Spinal cord (tissue), 10 donors: ENCODE data around the gene KLHL28. TPM values are rescaled to one million over a fixed set of nuclear protein-coding genes. Genes with fewer than 3 reads are reported as not detected.

Experiments
- DNase-seq, 6 donors: peaks; one replicate each; pipeline versions ENCODE4 v3.0.0 to v3.0.0-alpha.2; 2013 to 2015; ENCODE audit warnings: low spot score in 6 of 6, low read depth in 4 of 6
- H3K27ac ChIP-seq: one replicate; pipeline ENCODE4 v1.5.1; 2013; ENCODE audit warnings: low read depth, low read length, control low read depth
- H3K27me3 ChIP-seq: one replicate; pipeline ENCODE4 v1.6.1; 2013; ENCODE audit warnings: low read length; ENCODE audit not compliant: control insufficient read depth, insufficient read depth
- H3K36me3 ChIP-seq: one replicate; pipeline ENCODE4 v1.6.1; 2013; ENCODE audit warnings: low read length; ENCODE audit not compliant: control insufficient read depth, insufficient read depth
- H3K4me1 ChIP-seq: one replicate; pipeline ENCODE4 v1.6.1; 2013; ENCODE audit warnings: low read length; ENCODE audit not compliant: control insufficient read depth, insufficient read depth
- H3K4me3 ChIP-seq: one replicate; pipeline ENCODE4 v1.5.1; 2013; ENCODE audit warnings: low read depth, low read length, control low read depth
- H3K9me3 ChIP-seq: one replicate; pipeline ENCODE4 v1.6.1; 2013; ENCODE audit warnings: low read length; ENCODE audit not compliant: control insufficient read depth, insufficient read depth
- WGBS: methylation state at CpG from one replicate; pipeline ENCODE4 v1.1.5; 2013; ENCODE audit warnings: missing lambda C conversion rate; ENCODE audit not compliant: insufficient coverage; 5-methylcytosine and 5-hydroxymethylcytosine counted together
- polyA plus RNA-seq, 2 donors: library from polyadenylated mRNA; unstranded; fragments of 120-200 nt; gene quantifications; one replicate each; pipeline ENCODE4 v1.2.1, GENCODE V29; 2013; ENCODE audit not compliant: insufficient read length in 2 of 2
- total RNA-seq, 2 donors: library from RNA; depleted of rRNA in 1 of 2; stranded (reverse); fragments of 120-200 nt in 1 of 2; fragments of >200 nt in 1 of 2; gene quantifications; one replicate each; pipeline versions ENCODE4 v1.2.3 to v1.2.4, GENCODE V29; 2013 to 2014
- donor health status: healthy.

Gene KLHL28
- total and polyA plus RNA-seq, 4 donors: 13.8 to 46.7 (median 21.5) TPM

DNA sequence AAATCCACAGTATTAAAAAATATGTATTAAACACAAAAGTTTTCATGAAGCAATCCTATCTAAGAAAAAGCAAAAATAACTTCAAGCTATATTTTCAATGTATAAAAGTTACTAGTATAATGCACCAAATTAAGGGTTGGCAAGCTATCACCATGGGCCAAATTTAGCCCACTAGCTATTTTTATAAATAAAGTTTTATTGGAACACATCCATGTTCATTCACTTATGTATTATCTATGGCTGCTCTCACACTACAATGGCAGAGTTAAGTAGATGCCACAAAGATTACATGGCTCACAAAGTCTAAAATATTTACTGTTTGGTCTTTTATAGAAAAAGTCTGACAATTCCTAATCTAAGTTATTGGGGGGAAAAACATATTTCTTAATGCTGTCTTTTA lies 17.6 kb downstream of the KLHL28 start:
- no peak overlapping the region for H3K4me3 ChIP-seq
- H3K36me3 ChIP-seq: peaks cover 16% of the 10 kb centered on the region
- no peak for DNase-seq
- no peaks in the 10 kb centered on the region for H3K9me3 ChIP-seq
- no peaks in the 10 kb centered on the region for H3K4me1 ChIP-seq
- no peaks in the 10 kb centered on the region for H3K27me3 ChIP-seq
- H3K27ac ChIP-seq: no peak overlapping the region

DNA sequence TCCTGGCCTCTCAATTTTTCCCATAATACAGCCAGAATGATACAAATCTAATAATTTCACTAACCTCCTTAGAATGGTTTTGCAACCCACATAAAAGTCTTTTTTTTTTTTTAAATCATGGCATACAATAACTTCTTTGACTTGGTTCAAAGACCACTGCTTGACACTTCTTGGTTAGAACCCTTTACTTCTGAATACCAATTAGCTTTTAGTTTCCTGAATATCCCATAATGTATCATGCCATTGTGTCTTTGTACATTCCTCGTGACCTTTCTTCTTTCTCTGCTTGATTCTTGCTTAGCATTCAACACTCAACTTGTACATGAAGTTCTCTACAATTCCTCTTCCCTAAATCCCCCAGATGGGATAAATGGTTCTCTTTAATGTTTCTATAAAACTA lies 19.3 kb downstream of the KLHL28 start:
- peak in 2 of 6 donors; percentile 2 to 10 for DNase-seq
- peaks cover 2% of the 10 kb centered on the region for H3K9me3 ChIP-seq
- H3K27ac ChIP-seq: no peak overlapping the region
- H3K4me1 ChIP-seq: no peaks in the 10 kb centered on the region
- H3K4me3 ChIP-seq: no peak overlapping the region
- peaks cover 26% of the 10 kb centered on the region for H3K36me3 ChIP-seq
- no peaks in the 10 kb centered on the region for H3K27me3 ChIP-seq
- no CpG with 5 or more reads among the region's 1 CpG for WGBS

DNA sequence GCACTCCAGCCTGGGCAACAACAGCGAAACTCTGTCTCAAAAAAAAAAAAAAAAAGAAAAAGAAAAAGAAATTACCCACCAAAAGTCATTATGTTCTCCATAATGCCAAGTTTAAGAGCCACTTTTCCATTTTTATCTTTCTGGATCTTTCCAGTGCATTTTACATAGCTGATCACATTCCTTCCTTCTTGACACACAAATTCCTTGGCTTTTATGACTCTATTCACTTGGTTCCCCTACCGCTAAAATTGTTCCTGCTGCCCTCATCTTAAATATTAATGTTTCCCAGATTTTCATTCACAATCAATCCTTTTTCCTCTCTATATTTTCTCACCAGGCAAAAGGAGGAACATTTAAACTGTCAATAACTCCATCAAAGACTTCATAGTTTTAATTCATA lies 20.2 kb downstream of the KLHL28 start:
- no peak for DNase-seq
- 90% methylated on average over 1 of the region's 2 CpGs for WGBS
- Histone ChIP-seq H3K4me3 (no peak overlapping the region), H3K36me3 (peaks cover 26% of the 10 kb centered on the region), H3K4me1 (no peaks in the 10 kb centered on the region), H3K27ac (peak overlapping the region; percentile 17), H3K9me3 (peaks cover 3% of the 10 kb centered on the region), H3K27me3 (no peaks in the 10 kb centered on the region)

DNA sequence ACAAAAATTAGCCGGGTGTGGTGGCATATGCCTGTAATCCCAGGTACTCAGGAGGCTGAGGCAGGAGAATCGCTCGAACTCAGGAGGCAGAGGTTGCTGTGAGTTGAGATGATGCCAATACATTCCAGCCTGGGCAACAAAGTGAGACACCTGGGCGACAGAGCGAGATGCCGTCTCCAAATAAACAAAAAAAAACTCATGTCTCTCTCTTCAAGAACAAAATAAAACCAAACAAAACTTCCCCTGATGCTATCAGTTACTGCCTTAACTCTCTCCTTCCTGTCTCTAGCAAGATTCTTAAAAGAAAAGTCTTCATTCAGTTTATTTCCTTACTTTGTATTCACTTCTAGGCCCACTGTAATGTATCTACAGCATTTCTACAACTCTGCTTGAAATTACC lies 20.8 kb downstream of the KLHL28 start:
- Histone ChIP-seq H3K36me3 (peaks cover 26% of the 10 kb centered on the region), H3K27ac (peak overlapping the region; percentile 52), H3K4me1 (no peaks in the 10 kb centered on the region), H3K4me3 (no peak overlapping the region), H3K27me3 (no peaks in the 10 kb centered on the region), H3K9me3 (peaks cover 3% of the 10 kb centered on the region)
- 99% methylated on average over 6 of the region's 6 CpGs for WGBS
- DNase-seq: no peak

DNA sequence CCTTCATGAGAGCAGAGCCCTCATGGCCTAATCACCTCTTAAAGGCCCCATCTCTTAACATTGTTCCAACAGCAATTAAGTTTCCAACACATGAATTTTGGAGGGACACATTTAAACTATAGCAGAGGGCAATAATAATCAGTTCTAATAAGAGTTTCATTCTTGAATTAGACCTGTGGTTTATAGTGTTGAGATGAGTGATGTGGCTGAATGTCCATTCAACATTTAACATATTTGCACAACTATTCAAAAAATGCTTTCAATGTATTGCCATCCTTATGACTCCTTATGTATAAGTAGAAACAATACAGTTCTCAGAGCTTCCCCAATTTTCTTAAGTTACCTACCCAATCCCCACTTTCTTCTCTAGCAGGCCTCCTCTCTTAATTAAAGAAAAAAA lies 21.5 kb downstream of the KLHL28 start:
- DNase-seq: no peak
- H3K4me3 ChIP-seq: no peak overlapping the region
- no peaks in the 10 kb centered on the region for H3K27me3 ChIP-seq
- H3K9me3 ChIP-seq: peaks cover 3% of the 10 kb centered on the region
- H3K36me3 ChIP-seq: peaks cover 23% of the 10 kb centered on the region
- no peaks in the 10 kb centered on the region for H3K4me1 ChIP-seq
- H3K27ac ChIP-seq: no peak overlapping the region

DNA sequence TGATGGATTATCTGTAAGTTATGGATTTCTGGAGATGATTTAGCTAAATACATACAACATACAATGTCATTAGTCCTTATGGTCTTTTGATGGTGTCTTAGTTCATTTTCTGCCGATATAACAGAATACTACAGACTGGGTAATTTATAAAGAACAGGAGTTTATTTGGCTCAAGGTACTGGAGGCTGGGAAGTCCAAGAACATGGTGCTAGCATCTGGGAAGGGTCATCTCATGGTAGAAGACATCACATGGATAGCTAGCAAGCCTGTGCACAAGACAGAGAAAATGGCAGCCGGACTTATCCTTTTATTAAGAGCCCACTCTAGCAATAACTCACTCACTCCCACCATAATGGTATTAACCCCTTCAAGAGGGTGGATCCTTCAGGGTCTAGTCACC lies 24.2 kb downstream of the KLHL28 start:
- H3K36me3 ChIP-seq: peaks cover 20% of the 10 kb centered on the region
- H3K4me1 ChIP-seq: no peaks in the 10 kb centered on the region
- no peak overlapping the region for H3K4me3 ChIP-seq
- no peak for DNase-seq
- no peaks in the 10 kb centered on the region for H3K27me3 ChIP-seq
- WGBS: 100% methylated on average over 1 of the region's 2 CpGs
- H3K27ac ChIP-seq: no peak overlapping the region
- H3K9me3 ChIP-seq: peaks cover 3% of the 10 kb centered on the region

DNA sequence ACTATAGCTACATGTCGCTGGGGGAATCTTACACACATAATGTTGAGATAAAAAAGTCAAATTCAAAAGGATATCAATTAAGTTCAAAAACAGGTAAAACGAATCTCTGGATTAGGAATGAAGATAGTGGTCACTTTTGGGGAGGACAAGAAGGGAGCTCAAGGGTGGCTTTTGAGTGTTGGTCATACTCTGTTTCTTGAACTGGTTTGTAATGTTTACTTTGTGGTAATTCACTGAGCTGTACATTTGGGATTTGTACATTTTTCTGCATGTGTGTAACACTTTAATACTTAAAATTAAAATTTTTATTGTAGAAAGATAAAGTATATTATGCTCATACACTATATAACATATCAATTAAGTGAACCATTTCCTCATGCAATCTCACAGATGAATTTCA lies 26.6 kb downstream of the KLHL28 start:
- H3K36me3 ChIP-seq: peaks cover 11% of the 10 kb centered on the region
- no peak overlapping the region for H3K4me3 ChIP-seq
- 100% methylated on average over 1 of the region's 2 CpGs for WGBS
- H3K27me3 ChIP-seq: no peaks in the 10 kb centered on the region
- H3K9me3 ChIP-seq: peaks cover 3% of the 10 kb centered on the region
- no peak overlapping the region for H3K27ac ChIP-seq
- no peaks in the 10 kb centered on the region for H3K4me1 ChIP-seq
- DNase-seq: no peak

DNA sequence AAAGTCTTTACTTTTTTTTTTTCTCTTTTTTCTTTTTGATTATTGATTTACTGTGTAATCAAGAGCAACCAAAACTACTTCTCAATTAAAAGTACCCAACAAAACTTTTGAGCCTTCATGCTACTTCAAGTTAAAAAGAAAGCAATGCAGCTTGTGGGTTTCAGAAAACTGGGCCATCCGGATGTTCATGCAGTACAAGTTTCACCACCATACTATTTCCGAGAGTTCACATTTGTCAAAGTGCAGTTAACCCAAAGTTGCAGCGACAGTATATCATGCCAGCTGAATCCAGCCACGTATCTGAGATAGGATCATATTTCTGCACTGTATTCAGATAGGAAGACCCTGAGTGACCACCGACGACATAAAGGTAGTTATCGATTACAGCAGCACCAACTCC lies 33.0 kb downstream of the KLHL28 start:
- DNase-seq: no peak
- Histone ChIP-seq H3K4me3 (no peak overlapping the region), H3K27ac (no peak overlapping the region), H3K36me3 (no peaks in the 10 kb centered on the region), H3K27me3 (no peaks in the 10 kb centered on the region), H3K9me3 (no peaks in the 10 kb centered on the region), H3K4me1 (no peaks in the 10 kb centered on the region)
- WGBS: 90% methylated on average over 4 of the region's 7 CpGs

DNA sequence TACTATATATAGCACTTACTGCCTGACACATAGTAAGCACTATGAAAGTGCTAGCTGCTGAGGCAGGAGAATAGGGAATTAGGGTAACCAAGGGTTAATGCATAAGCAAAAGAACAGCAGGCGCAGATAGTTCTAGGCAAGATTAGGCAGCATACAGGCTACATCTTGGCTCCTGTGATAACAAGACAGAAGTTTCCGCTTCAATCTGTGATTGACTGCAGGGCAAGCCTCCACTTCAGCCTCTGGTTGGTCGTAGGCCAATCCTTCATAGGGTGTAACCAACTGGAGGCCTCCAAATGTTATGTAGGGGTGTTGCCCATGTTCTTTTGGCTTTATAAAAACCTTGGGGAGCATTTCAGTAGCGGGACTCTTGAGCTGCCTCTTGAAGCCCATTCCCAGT lies 46.9 kb downstream of the KLHL28 start:
- no peak overlapping the region for H3K27ac ChIP-seq

DNA sequence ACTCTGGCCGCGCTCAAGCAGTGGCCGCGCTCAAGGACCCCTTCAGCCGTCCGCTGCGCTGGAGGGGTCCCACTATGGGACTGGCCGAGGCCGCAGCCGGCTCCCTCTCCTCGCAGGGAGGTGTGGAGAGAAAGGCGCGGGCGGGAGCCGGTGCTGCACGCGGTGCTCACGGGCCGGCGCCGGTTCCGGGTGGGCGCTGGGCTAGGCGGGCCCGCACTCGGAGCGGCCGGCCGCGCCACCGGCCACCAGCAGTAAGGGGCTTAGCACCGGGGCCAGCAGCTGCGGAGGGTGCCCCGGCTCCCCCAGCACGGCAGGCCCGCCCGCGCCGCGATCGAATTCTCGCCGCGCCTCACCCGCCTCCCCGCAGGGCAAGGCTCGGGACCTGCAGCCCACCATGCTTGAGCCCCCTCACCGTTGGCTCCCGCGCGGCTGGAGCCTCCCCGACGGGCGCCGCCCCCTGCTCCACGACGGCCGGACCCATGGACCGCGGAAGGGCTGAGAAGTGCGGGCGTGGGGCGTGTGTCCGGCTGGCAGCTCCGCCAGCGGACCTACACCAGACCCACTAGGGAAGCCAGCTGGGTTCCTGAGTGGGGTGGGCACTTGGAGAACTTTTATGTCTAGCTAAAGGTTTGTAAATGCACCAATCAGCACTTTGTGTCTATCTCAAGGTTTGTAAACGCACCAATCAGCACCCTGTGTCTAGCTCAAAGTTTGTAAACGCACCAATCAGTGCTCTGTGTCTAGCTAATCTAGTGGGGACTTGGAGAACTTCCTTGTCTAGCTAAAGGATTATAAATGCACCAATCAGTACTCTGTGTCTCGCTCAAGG lies 49.5 kb downstream of the KLHL28 start:
- Histone ChIP-seq H3K36me3 (no peaks in the 10 kb centered on the region), H3K4me1 (peaks cover 3% of the 10 kb centered on the region), H3K27ac (no peak overlapping the region), H3K9me3 (no peaks in the 10 kb centered on the region), H3K27me3 (peaks cover 8% of the 10 kb centered on the region), H3K4me3 (peak overlapping the region; percentile 35)
- peak in 2 of 6 donors; percentile 23 to 26 for DNase-seq
- WGBS: 14% methylated on average over 65 of the region's 69 CpGs

More for the DNA sequence above, 46.9 kb downstream of the KLHL28 start:
- 66% methylated on average over 2 of the region's 4 CpGs for WGBS
- H3K27me3 ChIP-seq: peaks cover 8% of the 10 kb centered on the region
- no peaks in the 10 kb centered on the region for H3K9me3 ChIP-seq
- no peaks in the 10 kb centered on the region for H3K36me3 ChIP-seq
- H3K4me3 ChIP-seq: no peak overlapping the region
- DNase-seq: peak in 1 of 6 donors; percentile 42
- peaks cover 3% of the 10 kb centered on the region for H3K4me1 ChIP-seq
